Suppressor macrophage treated with lipopolysaccharide for 1 hour (primary cell): ENCODE data around the gene COL5A1.

Experiments
- DNase-seq, 3 donors: peaks; one replicate each; pipeline ENCODE4 v3.0.0-alpha.2; 2020 to 2022

COL5A1 gene

GRCh38 chr9:134867917-134868750 lies 226.5 kb downstream of the COL5A1 start:
- DNase-seq, result no peak

- DNase-seq, result no peak
These were observed 227.3 kb downstream of the COL5A1 start for GRCh38 chr9:134868751-134869553.

- no peak for DNase-seq
These were observed 228.1 kb downstream of the COL5A1 start for GRCh38 chr9:134869554-134870300.

- DNase-seq, result no peak
These were observed 228.7 kb downstream of the COL5A1 start for GRCh38 chr9:134870301-134870694.

GRCh38 chr9:134870746-134871662 lies 229.4 kb downstream of the COL5A1 start:
- no peak for DNase-seq

- DNase-seq, result no peak
These were observed 230.2 kb downstream of the COL5A1 start for GRCh38 chr9:134871697-134872340.

- no peak for DNase-seq
These were observed 231.1 kb downstream of the COL5A1 start for GRCh38 chr9:134872482-134873231.

GRCh38 chr9:134875371-134875770 lies 233.8 kb downstream of the COL5A1 start:
- peak; percentile 55 to 77 (median 68) for DNase-seq

- no peak for DNase-seq
These were observed 235.9 kb downstream of the COL5A1 start for GRCh38 chr9:134877541-134877940.

GRCh38 chr9:134879664-134880483 lies 238.3 kb downstream of the COL5A1 start:
- DNase-seq, result no peak

GRCh38 chr9:134880484-134881312 lies 239.1 kb downstream of the COL5A1 start, which contains the start of gene FCN2:
Gene FCN2, plus strand, starts transcription at chr9:134880810. Its CDS starts 12 bp downstream, at chr9:134880822.
- DNase-seq, result no peak

- DNase-seq, result no peak
These were observed 239.7 kb downstream of the COL5A1 start for GRCh38 chr9:134881313-134881670.

GRCh38 chr9:134882204-134882785 lies 240.7 kb downstream of the COL5A1 start:
- DNase-seq, result no peak

- no peak for DNase-seq
These were observed 241.6 kb downstream of the COL5A1 start for GRCh38 chr9:134883040-134883782.

GRCh38 chr9:134884492-134884891 lies 242.9 kb downstream of the COL5A1 start:
- no peak for DNase-seq

GRCh38 chr9:134885001-134885678 lies 243.5 kb downstream of the COL5A1 start:
- DNase-seq, result no peak
